HG02759 (cell line): ENCODE data around the gene GPR52.

ENCODE experiments used
- ATAC-seq: cut with Tn5 transposase; IDR thresholded peaks from one replicate; pipeline ENCODE4 v1.9.1; 2021; ENCODE audit warnings: mild to moderate bottlenecking, moderate library complexity; ENCODE audit not compliant: unreplicated experiment

GPR52 gene

GRCh38 chr1:174465855-174466254, 18.1 kb downstream of the GPR52 start:
- no peak for ATAC-seq

DNA sequence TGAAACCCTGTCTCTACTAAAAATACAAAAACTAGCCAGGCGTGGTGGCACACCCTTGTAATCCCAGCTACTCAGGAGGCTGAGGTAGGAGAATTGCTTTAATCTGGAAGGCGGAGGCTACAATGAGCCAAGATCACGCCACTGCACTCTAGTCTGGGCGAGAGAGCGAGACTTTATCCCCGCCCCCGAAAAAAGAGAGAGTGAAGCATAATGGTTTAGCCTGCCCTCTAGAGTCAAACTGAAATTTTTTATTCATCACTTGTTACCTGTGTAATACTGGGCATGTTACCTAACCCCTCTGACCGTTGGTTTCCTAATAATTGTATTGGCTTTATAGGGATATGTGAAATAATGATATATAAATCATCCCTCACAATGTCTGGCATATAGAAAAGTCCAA, 18.8 kb downstream of the GPR52 start:
- no peak for ATAC-seq

GRCh38 chr1:174469052-174469451, 21.3 kb downstream of the GPR52 start:
- ATAC-seq = no peak

DNA sequence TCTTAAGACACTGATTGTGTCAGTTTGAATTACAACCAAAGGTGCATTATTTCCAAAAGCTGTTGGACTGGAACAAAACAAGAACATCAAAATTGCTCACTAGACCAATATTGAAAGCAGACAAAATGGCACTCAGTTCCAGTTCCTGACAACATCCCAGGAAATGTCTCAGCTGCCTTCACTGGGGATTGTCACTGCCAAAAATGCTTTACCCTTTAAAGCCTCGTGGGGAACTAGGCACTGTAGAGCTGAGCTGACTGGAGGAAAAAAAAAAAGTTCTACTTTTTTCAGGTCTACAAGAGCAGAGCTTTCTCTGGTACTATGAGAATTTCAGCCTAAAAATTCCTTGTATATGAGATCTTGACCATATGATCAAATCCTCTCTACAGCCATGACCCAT, 21.9 kb downstream of the GPR52 start:
- ATAC-seq = no peak

GRCh38 chr1:174479281-174479680, 31.5 kb downstream of the GPR52 start:
- no peak for ATAC-seq

DNA sequence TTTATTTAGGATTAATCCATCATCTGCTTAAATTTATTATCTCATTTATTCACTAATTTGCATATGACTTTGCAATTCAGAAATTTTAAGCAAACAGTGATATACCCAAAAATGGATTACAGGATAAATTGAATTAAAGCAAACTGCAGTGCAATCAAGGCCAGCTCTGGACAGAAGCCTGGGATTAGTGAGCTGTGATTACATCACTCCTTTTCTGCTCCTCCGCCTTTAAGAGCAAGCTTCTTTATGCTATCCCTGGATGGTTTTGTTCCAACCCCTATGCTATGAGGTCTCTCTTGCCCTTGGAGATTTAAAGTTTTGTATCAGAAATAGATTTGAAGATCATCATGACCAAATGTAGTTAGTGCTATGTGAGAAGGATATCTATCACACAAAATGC, 32.6 kb downstream of the GPR52 start:
- no peak for ATAC-seq

- no peak for ATAC-seq
Observed at GRCh38 chr1:174491606-174492005, 43.8 kb downstream of the GPR52 start.

- ATAC-seq = no peak
Observed at GRCh38 chr1:174497478-174497877, 49.7 kb downstream of the GPR52 start.
